ENCODE data around the gene ALPK1. TPM values are rescaled to one million over a fixed set of nuclear protein-coding genes. Genes with fewer than 3 reads are reported as not detected.

Gene ALPK1
- total and polyA plus RNA-seq, 2 of the 8 experiments (the other 6 are each of a cell fraction or from before 2014, with no cell fraction given): 0.08 to 0.43 TPM

- Histone ChIP-seq H3K56ac (replicated peaks; ENCODE audit: insufficient read length, low read depth, low read length) (no peak overlapping the region), H3K9ac (replicated peaks in 1 of 4; ENCODE audit: extremely low read depth in 1 of 4, low read depth in 3 of 4, low read length in 3 of 4) (no peak overlapping the region; a peak in 1 of 7 replicates), H3K9me3 (ENCODE audit: insufficient read depth in 2 of 2, low read depth in 1 of 2, low read length in 1 of 2) (no peaks in the 10 kb centered on the region), H2BK15ac (ENCODE audit: low read length) (no peak overlapping the region), H3K4me2 (ENCODE audit: insufficient read depth in 1 of 2, low read depth in 2 of 2, low read length in 2 of 2) (peak overlapping the region; percentile 46 to 55), H2AFZ (ENCODE audit: low read length) (0 out of 2 replicates have a peak overlapping the region, but pooled peaks have one; percentile 70), H3K27me3 (replicated peaks in 1 of 4; ENCODE audit: control insufficient read depth in 3 of 4, extremely low read depth in 1 of 4, insufficient read depth in 3 of 4, low read length in 3 of 4) (no peaks in the 10 kb centered on the region), H3K23me2 (ENCODE audit: low read depth, low read length) (no peaks in the 10 kb centered on the region), H3K4me3 (ENCODE audit: extremely low read depth in 1 of 4, insufficient read depth in 2 of 4, low read depth in 3 of 4, low read length in 4 of 4) (peak overlapping the region; percentile 0 to 42 (median 18); a peak in 5 of 8 replicates), H3K27ac (ENCODE audit: low read depth, low read length) (no peak overlapping the region), H4K20me1 (replicated peaks in 1 of 2; ENCODE audit: control insufficient read depth in 1 of 2, insufficient read depth in 2 of 2, low read length in 2 of 2) (no peaks in the 10 kb centered on the region), H4K5ac (ENCODE audit: insufficient read length, low read depth, low read length) (no peak overlapping the region), H2BK12ac (ENCODE audit: low read depth, low read length) (no peak overlapping the region), H3K18ac (ENCODE audit: extremely low read depth, low read length) (peak overlapping the region; percentile 26), H2BK20ac (ENCODE audit: low read length) (no peak overlapping the region), H3K36me3 (ENCODE audit: control insufficient read depth in 2 of 4, insufficient read depth in 4 of 4, low read length in 3 of 4) (no peaks in the 10 kb centered on the region), H3K79me1 (ENCODE audit: low read depth, low read length) (no peaks in the 10 kb centered on the region), H2BK5ac (ENCODE audit: low read depth, low read length) (no peak overlapping the region), H3K23ac (ENCODE audit: insufficient read length) (no peak overlapping the region), H4K8ac (ENCODE audit: extremely low read depth, insufficient read depth, low read length) (0 out of 2 replicates have a peak overlapping the region, but pooled peaks have one; percentile 57), H3K4ac (replicated peaks; ENCODE audit: insufficient read length, low read depth, low read length) (no peak overlapping the region), H4K91ac (replicated peaks; ENCODE audit: insufficient read length, low read length) (no peak overlapping the region), H3K79me2 (ENCODE audit: control insufficient read depth in 1 of 2, insufficient read depth in 2 of 2, low read length in 2 of 2) (no peaks in the 10 kb centered on the region), H2BK120ac (replicated peaks; ENCODE audit: low read depth, low read length) (no peak overlapping the region), H3K4me1 (replicated peaks in 1 of 4; ENCODE audit: control insufficient read depth in 3 of 4, insufficient read depth in 4 of 4, low read length in 3 of 4) (peaks cover 0 to 15% (median 5%) of the 10 kb centered on the region in 4 experiments; a peak in 5 of 7 replicates), H2AK5ac (ENCODE audit: low read depth, low read length) (no peak overlapping the region), H3K14ac (ENCODE audit: insufficient read length) (no peak overlapping the region)
- peak; percentile 60; the same call in 1 of the 2 replicates for TF ChIP-seq EGR1 (IDR thresholded peaks at IDR 0.05; ENCODE audit: borderline replicate concordance, low read depth, low read length)
- TF ChIP-seq CBX8 (IDR thresholded peaks at IDR 0.05; ENCODE audit: borderline replicate concordance, low read depth, low read length): no peak
- TF ChIP-seq RBBP5 (IDR thresholded peaks at IDR 0.05; ENCODE audit: borderline replicate concordance, low read depth, low read length): no peak
- TF ChIP-seq RXRA (IDR thresholded peaks at IDR 0.05; ENCODE audit: insufficient read depth, low read depth, low read length): no peak
- peak; percentile 90 for TF ChIP-seq CTBP2 (IDR thresholded peaks at IDR 0.05; ENCODE audit: borderline replicate concordance, insufficient read depth, insufficient read length, low read length)
- TF ChIP-seq NANOG (IDR thresholded peaks at IDR 0.05; ENCODE audit: insufficient read depth, low read depth, low read length, poor library complexity, severe bottlenecking): no peak
- TF ChIP-seq BRCA1 (IDR thresholded peaks at IDR 0.05; ENCODE audit: low read depth, low read length): no peak
- TF ChIP-seq HDAC2 (IDR thresholded peaks at IDR 0.05; ENCODE audit: borderline replicate concordance in 1 of 2, low read depth in 2 of 2, low read length in 2 of 2): 0 out of 4 replicates have a peak, but pooled peaks of 1 of the 2 experiments have one; percentile 39
- DNase-seq (ENCODE audit: low read depth in 1 of 2, low spot score in 2 of 2) (peak; percentile 13 to 65), FAIRE-seq (no peak)
- WGBS, 2 experiments (ENCODE audit: extremely low coverage in 1 of 2, insufficient coverage in 1 of 2, insufficient read length in 1 of 2, insufficient replicate concordance in 2 of 2, low coverage in 1 of 2, low lambda C conversion rate in 2 of 2, missing lambda C conversion rate in 1 of 2): 32% methylated on average over 31 of the region's 32 CpGs; no CpG with 5 or more reads in 1 of the 2 experiments
- POLR2A ChIA-PET (ENCODE audit: partially characterized antibody): interaction anchor here (1.4 kb wide), 1 partner anchor 8 kb away, joined by 6 read pairs; no protein-coding TSS in a partner anchor
- CTCF ChIA-PET (ENCODE audit: partially characterized antibody): interaction anchor here (0.6 to 2.0 kb wide), 6 partner anchors 10 to 335 kb away, joined by 3 to 6 read pairs (median 4); no protein-coding TSS in a partner anchor
Measured at GRCh38 chr4:112411781-112412550, 114.8 kb downstream of the ALPK1 start.
